ENCODE results near the gene ARNT2. TPM values are rescaled to one million over a fixed set of nuclear protein-coding genes. Genes with fewer than 3 reads are reported as not detected.

Gene ARNT2
- total RNA-seq, 1 experiment from 2014 or later, result 16.8 TPM

DNA sequence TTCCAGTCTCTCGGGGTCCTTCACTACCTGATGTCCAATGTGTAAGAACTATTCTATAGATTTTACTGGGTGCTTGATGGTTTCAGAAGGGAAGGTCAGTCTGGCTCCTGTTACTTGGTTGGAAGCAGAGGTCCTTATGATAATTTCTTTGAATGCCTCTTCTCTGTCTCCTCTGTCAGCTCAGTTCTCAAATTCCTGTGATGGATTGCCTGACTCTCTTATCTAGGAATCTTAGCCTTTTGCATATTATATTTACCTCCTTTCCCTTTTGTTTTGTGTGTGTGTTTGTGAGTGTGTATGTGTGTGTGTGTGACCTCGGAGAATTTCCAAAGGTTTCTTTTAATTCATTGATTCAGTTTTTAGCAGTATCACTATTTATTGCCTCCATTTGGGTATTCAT lies 88.2 kb downstream of the ARNT2 start:
- POLR2A ChIA-PET, result no interaction called here
- CTCF ChIA-PET, result no interaction called here
- no peaks in the 10 kb centered on the region for H3K36me3 ChIP-seq (ENCODE audit: control insufficient read depth, insufficient read depth, low read length)
- H3K4me1 ChIP-seq (ENCODE audit: control insufficient read depth, insufficient read depth, low read length), result no peaks in the 10 kb centered on the region
- no TSS peak for BruUV-seq (replicated peaks)
- no peak for DNase-seq (ENCODE audit: low read depth, low spot score)
- TF ChIP-seq, protein P1, sequence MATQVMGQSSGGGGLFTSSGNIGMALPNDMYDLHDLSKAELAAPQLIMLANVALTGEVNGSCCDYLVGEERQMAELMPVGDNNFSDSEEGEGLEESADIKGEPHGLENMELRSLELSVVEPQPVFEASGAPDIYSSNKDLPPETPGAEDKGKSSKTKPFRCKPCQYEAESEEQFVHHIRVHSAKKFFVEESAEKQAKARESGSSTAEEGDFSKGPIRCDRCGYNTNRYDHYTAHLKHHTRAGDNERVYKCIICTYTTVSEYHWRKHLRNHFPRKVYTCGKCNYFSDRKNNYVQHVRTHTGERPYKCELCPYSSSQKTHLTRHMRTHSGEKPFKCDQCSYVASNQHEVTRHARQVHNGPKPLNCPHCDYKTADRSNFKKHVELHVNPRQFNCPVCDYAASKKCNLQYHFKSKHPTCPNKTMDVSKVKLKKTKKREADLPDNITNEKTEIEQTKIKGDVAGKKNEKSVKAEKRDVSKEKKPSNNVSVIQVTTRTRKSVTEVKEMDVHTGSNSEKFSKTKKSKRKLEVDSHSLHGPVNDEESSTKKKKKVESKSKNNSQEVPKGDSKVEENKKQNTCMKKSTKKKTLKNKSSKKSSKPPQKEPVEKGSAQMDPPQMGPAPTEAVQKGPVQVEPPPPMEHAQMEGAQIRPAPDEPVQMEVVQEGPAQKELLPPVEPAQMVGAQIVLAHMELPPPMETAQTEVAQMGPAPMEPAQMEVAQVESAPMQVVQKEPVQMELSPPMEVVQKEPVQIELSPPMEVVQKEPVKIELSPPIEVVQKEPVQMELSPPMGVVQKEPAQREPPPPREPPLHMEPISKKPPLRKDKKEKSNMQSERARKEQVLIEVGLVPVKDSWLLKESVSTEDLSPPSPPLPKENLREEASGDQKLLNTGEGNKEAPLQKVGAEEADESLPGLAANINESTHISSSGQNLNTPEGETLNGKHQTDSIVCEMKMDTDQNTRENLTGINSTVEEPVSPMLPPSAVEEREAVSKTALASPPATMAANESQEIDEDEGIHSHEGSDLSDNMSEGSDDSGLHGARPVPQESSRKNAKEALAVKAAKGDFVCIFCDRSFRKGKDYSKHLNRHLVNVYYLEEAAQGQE (IDR thresholded peaks at IDR 0.05; ENCODE audit: insufficient read depth in 1 of 2, low read depth in 2 of 2, low read length in 1 of 2), result no peak
- no peak for TF ChIP-seq SIN3A (IDR thresholded peaks at IDR 0.05; ENCODE audit: borderline replicate concordance, insufficient read depth, low read depth, low read length)
- TF ChIP-seq POLR2AphosphoS5 (IDR thresholded peaks at IDR 0.05; ENCODE audit: low read depth, low read length), result no peak
- TF ChIP-seq, protein P2, sequence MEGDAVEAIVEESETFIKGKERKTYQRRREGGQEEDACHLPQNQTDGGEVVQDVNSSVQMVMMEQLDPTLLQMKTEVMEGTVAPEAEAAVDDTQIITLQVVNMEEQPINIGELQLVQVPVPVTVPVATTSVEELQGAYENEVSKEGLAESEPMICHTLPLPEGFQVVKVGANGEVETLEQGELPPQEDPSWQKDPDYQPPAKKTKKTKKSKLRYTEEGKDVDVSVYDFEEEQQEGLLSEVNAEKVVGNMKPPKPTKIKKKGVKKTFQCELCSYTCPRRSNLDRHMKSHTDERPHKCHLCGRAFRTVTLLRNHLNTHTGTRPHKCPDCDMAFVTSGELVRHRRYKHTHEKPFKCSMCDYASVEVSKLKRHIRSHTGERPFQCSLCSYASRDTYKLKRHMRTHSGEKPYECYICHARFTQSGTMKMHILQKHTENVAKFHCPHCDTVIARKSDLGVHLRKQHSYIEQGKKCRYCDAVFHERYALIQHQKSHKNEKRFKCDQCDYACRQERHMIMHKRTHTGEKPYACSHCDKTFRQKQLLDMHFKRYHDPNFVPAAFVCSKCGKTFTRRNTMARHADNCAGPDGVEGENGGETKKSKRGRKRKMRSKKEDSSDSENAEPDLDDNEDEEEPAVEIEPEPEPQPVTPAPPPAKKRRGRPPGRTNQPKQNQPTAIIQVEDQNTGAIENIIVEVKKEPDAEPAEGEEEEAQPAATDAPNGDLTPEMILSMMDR (IDR thresholded peaks at IDR 0.05), result no peak
- no peak for TF ChIP-seq TCF7L2 (IDR thresholded peaks at IDR 0.05; ENCODE audit: low read depth, low read length)
- ATAC-seq, result no peak
- in situ Hi-C loops (cut with HindIII; ENCODE audit: low pct_unique_long_range_greater_than_20kb, low sequenced_read_pairs), result no loop called here
- intact Hi-C loops (cut with micrococcal nuclease; ENCODE audit: unreplicated experiment), result no loop called here
- no peak overlapping the region for H3K4me3 ChIP-seq (ENCODE audit: low read depth in 2 of 2, low read length in 2 of 2)
- no peak overlapping the region for H3K27ac ChIP-seq (ENCODE audit: low read length)
- no peaks in the 10 kb centered on the region for H3K27me3 ChIP-seq (ENCODE audit: control insufficient read depth, insufficient read depth, low read length)
- H3K9me3 ChIP-seq (ENCODE audit: control insufficient read depth, insufficient read depth, low read depth, low read length), result no peaks in the 10 kb centered on the region

GRCh38 chr15:80492874-80493273 lies 88.7 kb downstream of the ARNT2 start:
- ChIA-PET CTCF (no interaction called here), POLR2A (no interaction called here)
- Histone ChIP-seq H3K27ac (ENCODE audit: low read length) (no peak overlapping the region), H3K9me3 (ENCODE audit: control insufficient read depth, insufficient read depth, low read depth, low read length) (no peaks in the 10 kb centered on the region), H3K27me3 (ENCODE audit: control insufficient read depth, insufficient read depth, low read length) (no peaks in the 10 kb centered on the region), H3K4me1 (ENCODE audit: control insufficient read depth, insufficient read depth, low read length) (no peaks in the 10 kb centered on the region), H3K4me3 (ENCODE audit: low read depth in 2 of 2, low read length in 2 of 2) (no peak overlapping the region), H3K36me3 (ENCODE audit: control insufficient read depth, insufficient read depth, low read length) (no peaks in the 10 kb centered on the region)
- TF ChIP-seq, protein P2 (IDR thresholded peaks at IDR 0.05), result no peak
- TF ChIP-seq TCF7L2 (IDR thresholded peaks at IDR 0.05; ENCODE audit: low read depth, low read length) (no peak), SIN3A (IDR thresholded peaks at IDR 0.05; ENCODE audit: borderline replicate concordance, insufficient read depth, low read depth, low read length) (no peak), POLR2AphosphoS5 (IDR thresholded peaks at IDR 0.05; ENCODE audit: low read depth, low read length) (no peak)
- TF ChIP-seq, protein P1 (IDR thresholded peaks at IDR 0.05; ENCODE audit: insufficient read depth in 1 of 2, low read depth in 2 of 2, low read length in 1 of 2), result no peak
- ATAC-seq (no peak), DNase-seq (ENCODE audit: low read depth, low spot score) (no peak)
- in situ Hi-C loops (cut with HindIII; ENCODE audit: low pct_unique_long_range_greater_than_20kb, low sequenced_read_pairs), result no loop called here
- no TSS peak for BruUV-seq (replicated peaks)
- intact Hi-C loops (cut with micrococcal nuclease; ENCODE audit: unreplicated experiment), result no loop called here
